BE2C (cell line): ENCODE measurements around the gene ARHGEF39.

ENCODE experiments used
- DNase-seq: peaks from one replicate; pipeline ENCODE4 v3.0.0-alpha.2; 2020
- H3K27me3 ChIP-seq: fragments of 250-450 bp; sonication (Bioruptor Pico); 2 replicates; pipeline ENCODE4 v1.5.1; 2020; ENCODE audit warnings: mild to moderate bottlenecking
- H3K36me3 ChIP-seq: fragments of 250-450 bp; sonication (Bioruptor Pico); 2 replicates; pipeline ENCODE4 v1.5.1; 2020; ENCODE audit warnings: mild to moderate bottlenecking
- H3K4me1 ChIP-seq: fragments of 250-450 bp; sonication (Bioruptor Pico); 2 replicates; pipeline ENCODE4 v1.5.1; 2020
- H3K4me3 ChIP-seq: 2 replicates; pipeline ENCODE4 v1.5.1; 2011; ENCODE audit warnings: low read depth, low read length
- H3K9me3 ChIP-seq: fragments of 250-450 bp; sonication (Bioruptor Pico); 2 replicates; pipeline ENCODE4 v1.5.1; 2020
- TF ChIP-seq, protein P1 (sequence below): IDR thresholded peaks from 2 replicates; pipeline ENCODE4 v1.5.1; 2012; ENCODE audit warnings: mild to moderate bottlenecking, low read depth, low read length

The ARHGEF39 gene

DNA sequence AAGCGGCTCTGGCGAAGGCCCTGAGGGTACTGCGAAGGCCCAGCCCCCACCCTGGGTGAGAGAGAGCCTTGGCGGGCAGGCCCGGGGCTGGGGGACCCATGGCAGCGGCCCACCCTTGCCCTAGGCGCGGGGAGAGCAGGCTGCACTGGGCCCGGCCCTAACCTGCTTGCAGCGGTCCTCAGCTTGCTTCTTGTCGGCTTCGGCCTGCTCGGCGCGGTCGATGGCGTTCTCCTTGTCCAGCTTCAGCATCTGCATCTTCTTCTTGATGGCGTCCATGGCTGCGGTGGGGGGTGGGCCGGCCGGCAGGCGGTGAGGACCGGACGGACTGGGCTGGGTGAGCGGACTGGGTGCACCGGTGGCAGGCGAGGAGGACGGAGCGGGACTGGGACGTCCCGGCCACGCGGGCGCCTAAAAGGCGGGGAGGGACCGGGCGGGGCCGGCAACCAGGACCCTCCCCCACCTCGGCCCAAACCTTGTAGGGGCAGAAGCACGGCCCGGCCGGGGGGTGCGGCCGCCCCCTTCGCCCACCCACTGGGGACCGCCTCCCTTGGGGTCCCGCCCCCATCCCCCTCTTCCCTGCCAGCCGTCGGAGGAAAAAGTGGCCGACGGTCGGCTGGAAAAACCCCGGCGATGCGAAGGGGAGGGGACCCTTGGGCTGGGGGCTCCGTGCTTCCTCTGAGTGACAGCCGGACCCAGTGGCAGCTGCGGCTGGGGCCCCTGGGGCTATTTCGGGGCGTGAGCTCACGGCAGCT, 24.7 kb upstream of the ARHGEF39 start, which contains the start of gene TPM2:
TPM2 (minus strand) TSS at position 384 of the 752 bp plus-strand sequence; CDS start at position 276, 108 bp downstream.
- TF ChIP-seq, protein P1, sequence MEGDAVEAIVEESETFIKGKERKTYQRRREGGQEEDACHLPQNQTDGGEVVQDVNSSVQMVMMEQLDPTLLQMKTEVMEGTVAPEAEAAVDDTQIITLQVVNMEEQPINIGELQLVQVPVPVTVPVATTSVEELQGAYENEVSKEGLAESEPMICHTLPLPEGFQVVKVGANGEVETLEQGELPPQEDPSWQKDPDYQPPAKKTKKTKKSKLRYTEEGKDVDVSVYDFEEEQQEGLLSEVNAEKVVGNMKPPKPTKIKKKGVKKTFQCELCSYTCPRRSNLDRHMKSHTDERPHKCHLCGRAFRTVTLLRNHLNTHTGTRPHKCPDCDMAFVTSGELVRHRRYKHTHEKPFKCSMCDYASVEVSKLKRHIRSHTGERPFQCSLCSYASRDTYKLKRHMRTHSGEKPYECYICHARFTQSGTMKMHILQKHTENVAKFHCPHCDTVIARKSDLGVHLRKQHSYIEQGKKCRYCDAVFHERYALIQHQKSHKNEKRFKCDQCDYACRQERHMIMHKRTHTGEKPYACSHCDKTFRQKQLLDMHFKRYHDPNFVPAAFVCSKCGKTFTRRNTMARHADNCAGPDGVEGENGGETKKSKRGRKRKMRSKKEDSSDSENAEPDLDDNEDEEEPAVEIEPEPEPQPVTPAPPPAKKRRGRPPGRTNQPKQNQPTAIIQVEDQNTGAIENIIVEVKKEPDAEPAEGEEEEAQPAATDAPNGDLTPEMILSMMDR = no peak
- Histone ChIP-seq H3K4me1 (no peaks in the 10 kb centered on the region; the same call in 1 of the 2 replicates), H3K27me3 (no peaks in the 10 kb centered on the region), H3K4me3 (peak within 1 kb of the TSS; percentile 74), H3K9me3 (no peaks in the 10 kb centered on the region), H3K36me3 (no peaks in the 10 kb centered on the region)
- no peak for DNase-seq

DNA sequence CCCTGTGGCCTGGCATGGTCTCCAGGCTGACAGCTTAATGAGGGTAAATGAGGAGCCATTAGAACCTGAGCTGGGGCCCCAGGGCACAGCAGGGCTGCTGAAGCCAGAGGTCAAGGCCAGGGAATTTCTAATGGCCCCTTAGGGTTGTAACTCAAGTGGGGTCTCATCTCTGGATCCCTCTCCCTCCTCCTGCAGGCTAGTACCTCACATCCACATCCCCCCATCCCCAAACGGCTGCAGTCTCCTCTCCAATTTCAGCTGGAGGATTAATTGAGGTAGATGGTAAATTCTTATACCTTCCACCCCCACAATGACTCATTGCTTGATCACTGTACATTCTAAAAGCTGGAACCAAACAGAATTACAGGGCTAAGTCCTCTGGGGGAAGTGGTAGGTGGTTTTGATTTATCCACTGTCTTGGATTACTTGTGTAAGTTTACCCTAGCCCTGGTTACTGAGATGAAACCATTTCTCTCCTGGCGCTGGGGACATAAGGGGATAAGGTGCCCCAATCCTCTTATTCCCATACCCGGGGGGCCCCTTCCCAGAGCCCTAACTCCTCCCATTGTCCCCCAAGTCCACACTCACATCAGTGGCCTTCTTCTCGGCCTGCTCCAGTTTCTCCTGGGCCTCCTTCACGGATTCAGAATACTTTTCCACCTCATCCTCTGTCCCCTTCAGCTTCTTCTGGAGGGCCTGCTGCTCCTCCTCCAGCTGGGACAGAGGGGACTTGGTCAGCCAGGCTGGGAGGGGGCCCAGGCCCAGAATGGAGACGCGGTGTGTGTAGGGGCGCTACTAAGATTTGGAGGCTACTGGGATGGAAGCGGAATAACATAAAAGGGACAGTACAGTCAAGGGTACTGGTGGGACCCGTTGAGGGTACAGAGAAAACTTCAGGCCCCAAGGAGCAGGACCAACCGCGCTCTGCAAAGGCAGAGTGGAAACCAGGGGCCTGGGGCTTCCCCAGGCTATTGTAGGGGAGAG, 23.9 kb upstream of the ARHGEF39 start:
- no peaks in the 10 kb centered on the region for H3K9me3 ChIP-seq
- no peak overlapping the region for H3K4me3 ChIP-seq
- TF ChIP-seq, protein P1 = no peak
- H3K4me1 ChIP-seq = no peaks in the 10 kb centered on the region; the same call in 1 of the 2 replicates
- no peak for DNase-seq
- no peaks in the 10 kb centered on the region for H3K27me3 ChIP-seq
- no peaks in the 10 kb centered on the region for H3K36me3 ChIP-seq

DNA sequence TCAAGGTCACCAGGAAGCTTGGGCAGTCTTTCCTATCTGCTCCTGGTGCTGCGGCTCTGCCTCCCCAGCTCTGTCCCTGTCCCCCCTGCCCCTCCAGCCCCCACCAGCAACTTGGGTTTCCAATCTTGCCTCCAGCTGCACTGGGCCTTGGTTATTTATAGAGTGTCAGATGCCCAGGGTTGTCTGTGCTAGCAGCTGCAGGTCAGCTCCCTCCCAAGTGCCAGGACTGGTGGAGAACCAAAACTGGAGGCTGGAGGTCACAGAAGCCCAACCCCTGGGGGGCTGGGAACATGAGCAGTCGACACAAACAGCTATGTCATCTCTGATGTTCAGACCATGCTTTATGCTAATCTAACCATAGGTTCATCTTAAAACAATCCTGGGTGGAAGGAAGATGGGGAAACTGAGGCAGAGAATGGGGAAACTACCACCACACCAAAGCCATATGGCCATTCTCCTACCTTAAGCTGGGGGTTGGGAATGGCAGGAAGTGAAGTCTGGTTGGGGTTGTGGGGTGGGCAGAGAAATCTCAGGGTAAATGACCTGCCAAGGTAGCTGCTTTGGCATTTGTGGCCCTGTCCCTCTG, 23.1 kb upstream of the ARHGEF39 start:
- no peak for DNase-seq
- TF ChIP-seq, protein P1 = no peak
- Histone ChIP-seq H3K36me3 (no peaks in the 10 kb centered on the region), H3K4me1 (no peaks in the 10 kb centered on the region; the same call in 1 of the 2 replicates), H3K4me3 (no peak overlapping the region), H3K27me3 (no peaks in the 10 kb centered on the region), H3K9me3 (no peaks in the 10 kb centered on the region)

DNA sequence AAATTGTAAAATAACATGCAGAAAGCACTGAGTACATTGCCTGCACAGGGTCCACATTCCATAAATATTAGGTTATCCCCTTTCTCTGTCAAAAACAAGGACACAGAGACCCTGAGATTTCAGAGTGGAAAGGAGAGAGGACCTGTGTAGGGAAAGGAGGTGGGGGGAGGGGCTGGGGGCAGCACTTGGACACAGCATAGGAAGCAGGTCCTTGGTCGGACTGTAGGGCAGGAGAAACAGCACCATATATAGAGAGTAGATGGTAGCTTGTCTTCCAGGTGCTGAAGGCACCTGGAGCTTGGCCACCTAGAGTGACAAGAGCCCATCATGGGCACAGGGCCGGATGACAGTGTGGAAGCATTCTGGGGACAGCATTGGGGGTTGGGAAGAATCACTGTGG, 22.3 kb upstream of the ARHGEF39 start:
- no peak for DNase-seq
- TF ChIP-seq, protein P1 = no peak
- no peaks in the 10 kb centered on the region for H3K9me3 ChIP-seq
- H3K27me3 ChIP-seq = no peaks in the 10 kb centered on the region
- no peak overlapping the region for H3K4me3 ChIP-seq
- H3K36me3 ChIP-seq = no peaks in the 10 kb centered on the region
- no peaks in the 10 kb centered on the region; the same call in 1 of the 2 replicates for H3K4me1 ChIP-seq

DNA sequence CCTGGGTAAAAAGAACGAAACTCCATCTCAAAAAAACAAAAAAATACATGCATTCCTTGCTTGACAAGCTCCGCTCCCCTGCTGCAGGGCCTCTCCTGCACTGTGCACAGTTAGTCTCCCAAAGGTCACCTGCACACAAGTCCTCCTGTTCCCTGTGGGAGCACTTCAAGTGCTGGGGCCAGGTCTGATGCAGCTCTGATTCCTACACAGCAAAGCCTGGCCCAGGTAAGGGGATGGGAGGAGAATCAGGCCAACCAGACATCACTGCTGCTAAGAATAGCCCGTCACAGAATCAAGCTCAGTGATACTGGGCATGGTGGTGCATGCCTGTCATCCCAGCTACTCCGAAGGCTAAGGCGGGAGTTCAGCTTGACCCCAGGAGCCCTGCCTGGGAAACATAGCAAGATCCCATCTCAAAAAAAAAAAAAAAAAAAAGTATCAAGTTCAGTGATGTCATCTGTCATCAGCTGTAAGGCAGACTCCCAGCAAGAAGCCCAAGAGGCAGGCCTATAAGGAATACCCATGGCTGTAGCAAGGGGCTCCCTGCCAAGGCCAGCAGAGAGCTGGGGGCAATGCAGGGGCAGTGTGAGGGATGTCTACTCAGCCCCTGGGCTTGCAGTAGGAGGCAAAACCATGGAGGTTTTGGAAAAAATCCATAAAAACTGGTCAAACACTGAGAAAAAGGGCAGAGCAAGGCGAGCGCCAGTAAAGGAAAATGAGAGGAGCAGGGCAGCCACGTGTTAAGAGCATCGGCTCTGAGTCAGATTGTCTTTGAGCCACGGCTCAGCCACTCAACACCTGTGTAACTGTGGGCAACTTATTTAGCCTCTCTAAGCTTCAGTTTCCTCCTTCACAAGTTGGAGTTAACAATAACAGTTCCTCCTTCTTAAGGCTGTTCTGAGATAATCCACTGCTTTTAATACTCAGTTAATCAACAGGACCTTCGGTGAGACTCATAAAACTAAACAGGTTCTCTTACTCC, 21.5 kb upstream of the ARHGEF39 start:
- Histone ChIP-seq H3K9me3 (no peaks in the 10 kb centered on the region), H3K4me1 (no peaks in the 10 kb centered on the region; the same call in 1 of the 2 replicates), H3K4me3 (no peak overlapping the region), H3K27me3 (no peaks in the 10 kb centered on the region), H3K36me3 (no peaks in the 10 kb centered on the region)
- no peak for DNase-seq
- TF ChIP-seq, protein P1 = no peak
